HFF-Myc (cell line): ENCODE measurements around the gene TTLL11.

Experiments used
- DNase-seq: peaks from one replicate; pipeline ENCODE4 v3.0.0-alpha.2; 2011; ENCODE audit warnings: low read depth; ENCODE audit errors: extremely low read depth
- H3K4me3 ChIP-seq: replicated peaks from 2 replicates; pipeline ENCODE4 v1.5.1; 2011; ENCODE audit warnings: low read depth, mild to moderate bottlenecking, control low read depth, low read length
- TF ChIP-seq, protein P1 (sequence below): IDR thresholded peaks from 2 replicates; pipeline ENCODE4 v1.5.1; 2012; ENCODE audit warnings: mild to moderate bottlenecking, low read depth, low read length, control low read depth; ENCODE audit errors: missing control alignments

The TTLL11 gene

DNA sequence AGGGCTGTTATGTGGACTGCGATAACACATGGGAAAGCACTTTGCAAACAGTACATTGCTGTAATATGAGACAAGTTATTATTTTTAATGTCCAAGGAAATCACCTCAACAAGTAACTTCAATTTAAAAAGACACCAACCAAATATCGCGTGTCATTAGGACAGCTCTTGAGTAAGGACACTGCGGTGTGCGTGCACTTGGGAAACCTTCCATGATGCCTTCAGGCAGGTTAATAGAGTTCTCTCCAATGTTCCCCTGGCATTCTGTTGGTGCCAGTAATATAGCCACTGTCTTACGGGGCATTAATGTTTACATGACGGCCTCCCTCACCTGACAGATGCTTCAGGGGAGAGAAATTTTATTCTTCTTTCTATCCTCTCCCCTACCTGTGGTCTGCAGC lies 42.9 kb downstream of the TTLL11 start:
- TF ChIP-seq, protein P1, sequence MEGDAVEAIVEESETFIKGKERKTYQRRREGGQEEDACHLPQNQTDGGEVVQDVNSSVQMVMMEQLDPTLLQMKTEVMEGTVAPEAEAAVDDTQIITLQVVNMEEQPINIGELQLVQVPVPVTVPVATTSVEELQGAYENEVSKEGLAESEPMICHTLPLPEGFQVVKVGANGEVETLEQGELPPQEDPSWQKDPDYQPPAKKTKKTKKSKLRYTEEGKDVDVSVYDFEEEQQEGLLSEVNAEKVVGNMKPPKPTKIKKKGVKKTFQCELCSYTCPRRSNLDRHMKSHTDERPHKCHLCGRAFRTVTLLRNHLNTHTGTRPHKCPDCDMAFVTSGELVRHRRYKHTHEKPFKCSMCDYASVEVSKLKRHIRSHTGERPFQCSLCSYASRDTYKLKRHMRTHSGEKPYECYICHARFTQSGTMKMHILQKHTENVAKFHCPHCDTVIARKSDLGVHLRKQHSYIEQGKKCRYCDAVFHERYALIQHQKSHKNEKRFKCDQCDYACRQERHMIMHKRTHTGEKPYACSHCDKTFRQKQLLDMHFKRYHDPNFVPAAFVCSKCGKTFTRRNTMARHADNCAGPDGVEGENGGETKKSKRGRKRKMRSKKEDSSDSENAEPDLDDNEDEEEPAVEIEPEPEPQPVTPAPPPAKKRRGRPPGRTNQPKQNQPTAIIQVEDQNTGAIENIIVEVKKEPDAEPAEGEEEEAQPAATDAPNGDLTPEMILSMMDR = no peak
- no peak overlapping the region for H3K4me3 ChIP-seq

DNA sequence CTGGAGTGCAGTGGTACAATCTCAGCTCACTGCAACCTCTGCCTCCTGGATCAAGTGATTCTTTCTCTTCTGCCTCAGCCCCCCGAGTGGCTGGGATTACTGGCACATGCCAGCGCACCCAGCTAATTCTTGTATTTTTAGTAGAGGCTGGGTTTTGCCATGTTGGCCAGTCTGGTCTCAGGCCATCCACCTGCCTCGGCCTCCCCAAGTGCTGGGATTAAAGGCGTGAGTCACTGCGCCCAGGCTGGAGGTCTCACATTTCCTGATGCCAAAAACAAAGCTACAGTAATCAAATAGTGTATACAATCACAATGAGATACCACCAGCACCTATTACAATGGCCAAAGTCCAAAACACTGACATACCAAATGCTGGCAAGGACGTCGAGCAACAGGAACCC lies 51.1 kb downstream of the TTLL11 start:
- TF ChIP-seq, protein P1 = no peak
- H3K4me3 ChIP-seq = no peak overlapping the region
- DNase-seq = no peak

More for the DNA sequence above, 42.9 kb downstream of the TTLL11 start:
- no peak for DNase-seq

DNA sequence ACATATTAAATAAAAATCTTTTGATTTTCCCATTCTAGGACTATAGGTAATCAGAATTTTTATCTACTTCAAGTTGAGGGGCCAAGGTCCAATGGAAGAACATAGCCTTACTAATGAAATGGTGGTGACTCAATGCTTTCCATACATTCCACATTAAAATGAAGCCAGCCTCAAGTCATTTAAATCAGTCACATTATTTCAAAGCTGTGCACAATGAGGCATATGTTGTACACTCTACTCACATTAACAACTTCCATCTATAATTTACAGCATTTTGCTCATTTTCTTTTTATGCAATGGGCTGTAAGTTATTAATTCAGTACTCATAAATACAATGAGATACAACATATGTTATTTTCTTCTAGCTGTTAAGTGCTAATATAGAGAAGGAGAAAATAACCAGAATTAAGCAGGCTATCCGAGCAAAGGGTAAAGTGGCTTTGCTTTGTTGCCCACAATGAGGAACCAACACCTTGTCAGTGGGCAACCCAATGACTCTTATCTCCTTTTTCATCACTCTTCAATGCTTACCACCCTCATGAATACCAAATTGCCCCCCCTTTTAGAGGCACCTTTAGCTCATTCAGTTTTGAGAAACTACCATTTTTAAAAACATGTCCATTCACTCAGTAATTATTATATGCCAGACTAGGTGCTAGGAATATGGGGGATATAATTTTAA lies 52.4 kb downstream of the TTLL11 start:
- no peak for DNase-seq
- no peak overlapping the region for H3K4me3 ChIP-seq
- TF ChIP-seq, protein P1 = no peak

DNA sequence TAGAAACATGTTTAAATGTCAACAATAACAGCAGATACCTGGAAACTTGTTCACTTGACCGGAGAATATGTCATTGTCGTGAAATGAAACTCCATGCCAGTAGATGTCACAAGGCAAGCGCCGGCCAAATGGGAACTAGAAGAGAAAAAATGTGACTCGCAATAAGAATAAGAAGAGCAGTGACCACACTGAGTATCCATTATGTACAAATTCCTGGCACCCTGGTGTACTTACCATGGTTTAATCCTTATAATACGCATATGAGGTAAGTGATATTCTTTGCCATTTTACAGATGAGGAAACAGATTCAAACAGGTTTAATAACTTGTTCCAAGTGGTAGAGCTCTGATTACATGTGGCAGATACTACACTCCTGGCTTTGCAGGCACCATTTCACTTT lies 53.9 kb downstream of the TTLL11 start:
- no peak for DNase-seq
- no peak overlapping the region for H3K4me3 ChIP-seq
- TF ChIP-seq, protein P1 = no peak

DNA sequence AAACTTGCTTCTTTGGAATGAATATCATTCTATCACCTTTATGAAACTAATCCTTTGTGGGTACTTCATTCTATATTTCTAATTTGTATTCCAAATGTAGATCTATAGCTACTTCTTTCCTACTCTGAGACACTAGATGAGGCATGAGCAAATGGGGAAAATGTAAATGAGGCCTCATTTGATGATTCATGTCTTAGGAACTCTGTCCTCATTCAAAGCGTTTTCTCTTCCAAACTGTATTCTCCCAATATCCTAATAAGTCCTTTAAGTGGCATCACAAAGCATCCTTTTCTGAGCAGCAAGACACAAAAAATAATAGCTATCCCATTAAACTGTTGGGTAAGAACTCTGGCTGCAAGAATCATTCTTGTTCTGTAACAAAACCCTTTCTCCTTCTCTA lies 56.1 kb downstream of the TTLL11 start:
- TF ChIP-seq, protein P1 = no peak
- no peak overlapping the region for H3K4me3 ChIP-seq
- no peak for DNase-seq

DNA sequence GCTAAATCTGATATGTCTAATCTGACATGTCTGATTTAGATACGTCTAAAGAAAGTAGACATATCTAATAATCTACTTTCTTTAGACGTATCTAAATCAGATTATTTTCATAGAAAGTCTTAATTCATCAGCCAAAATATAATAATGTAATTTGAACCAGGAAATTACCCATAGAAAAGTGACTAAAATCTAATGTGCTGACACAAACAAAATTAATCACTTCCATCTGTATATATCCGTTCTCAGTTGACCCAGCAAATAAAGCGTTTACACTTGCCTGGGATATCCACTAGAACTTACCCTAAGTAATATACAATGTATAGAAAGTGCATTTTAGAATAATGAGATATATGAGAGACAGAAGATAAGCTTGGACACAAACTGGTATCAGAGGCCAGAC lies 56.7 kb downstream of the TTLL11 start:
- TF ChIP-seq, protein P1 = no peak
- no peak overlapping the region for H3K4me3 ChIP-seq
- no peak for DNase-seq
